B cell (primary cell): ENCODE results near the gene IDI2. TPM values are rescaled to one million over a fixed set of nuclear protein-coding genes. Genes with fewer than 3 reads are reported as not detected.
"Not testable (repeated sequence)": the region's sequence is repeated elsewhere in the genome, so short reads cannot be mapped to it uniquely, and the experiment has no call there.

Experiments
- ATAC-seq: fragments of 200-7000 bp; cut with Tn5 transposase; one replicate; pipeline ENCODE4 v1.10.0; 2021; ENCODE audit warnings: low read depth, mild to moderate bottlenecking, moderate number of reproducible peaks, moderate library complexity
- CTCF ChIA-PET: fragments of 350-600 bp; sonication (Branson Sonifier 250); formaldehyde crosslinking; loops from one replicate; lab custom pipeline; 2021; ENCODE audit warnings: antibody characterized with exemption, inconsistent platforms; lab: Charles Lee
- POLR2A ChIA-PET: fragments of 350-600 bp; sonication (Branson Sonifier 250); formaldehyde crosslinking; loops from one replicate; lab custom pipeline; 2021; ENCODE audit warnings: antibody characterized with exemption; lab: Charles Lee
- DNase-seq: peaks from one replicate; pipeline ENCODE4 v3.0.0; 2013
- H2AFZ ChIP-seq: 2 replicates; pipeline ENCODE4 v1.6.1; 2012; ENCODE audit warnings: mild to moderate bottlenecking, low read depth, low read length; ENCODE audit not compliant: insufficient read depth, poor library complexity, severe bottlenecking
- H3K27ac ChIP-seq, 2 donors: 1 replicate in 1 of 2; 2 replicates in 1 of 2; pipeline ENCODE4 v1.5.1; 2012 to 2013; ENCODE audit warnings: low read length in 2 of 2, mild to moderate bottlenecking in 2 of 2, moderate library complexity in 1 of 2
- H3K27me3 ChIP-seq, 4 experiments: fragments of 200-600 bp in 1 of 4; sonication (generic) in 1 of 4; replicated peaks in 1 of 4; 1 replicate in 2 of 4; 2 replicates in 2 of 4; pipeline versions ENCODE4 v1.6.1 to v1.7.0; 2013 to 2016; ENCODE audit warnings: low read length in 3 of 4, mild to moderate bottlenecking in 2 of 4, mixed read lengths in 1 of 4, moderate library complexity in 1 of 4; ENCODE audit not compliant: insufficient read depth in 4 of 4, control insufficient read depth in 3 of 4; ENCODE audit errors: control extremely low read depth in 1 of 4
- H3K36me3 ChIP-seq, 2 experiments: replicated peaks in 1 of 2; 1 replicate in 1 of 2; 2 replicates in 1 of 2; pipeline versions ENCODE4 v1.6.1 to v1.7.1; 2013; ENCODE audit warnings: low read length in 1 of 2; ENCODE audit not compliant: insufficient read depth in 2 of 2, control insufficient read depth in 1 of 2; ENCODE audit errors: control extremely low read depth in 1 of 2, extremely low read depth in 1 of 2
- H3K4me1 ChIP-seq, 2 donors: fragments of 200-600 bp in 1 of 2; sonication (generic) in 1 of 2; 1 replicate in 1 of 2; 2 replicates in 1 of 2; pipeline versions ENCODE4 v1.5.1 to v1.6.1; 2013 to 2017; ENCODE audit warnings: low read length in 2 of 2; ENCODE audit not compliant: control insufficient read depth in 2 of 2, insufficient read depth in 2 of 2
- H3K4me2 ChIP-seq: replicated peaks from 2 replicates; pipeline ENCODE3; 2012; ENCODE audit warnings: mild to moderate bottlenecking, low read depth, low read length; ENCODE audit not compliant: poor library complexity, severe bottlenecking
- H3K4me3 ChIP-seq, 5 experiments: fragments of 200-600 bp in 1 of 5; sonication (generic) in 1 of 5; 1 replicate in 3 of 5; 2 replicates in 2 of 5; pipeline versions ENCODE4 v1.5.1 to v1.7.0; 2011 to 2016; ENCODE audit warnings: low read length in 4 of 5, mild to moderate bottlenecking in 4 of 5, low read depth in 2 of 5, control low read depth in 1 of 5, moderate library complexity in 1 of 5; ENCODE audit not compliant: insufficient read depth in 1 of 5; ENCODE audit errors: control extremely low read depth in 1 of 5, extremely low read depth in 1 of 5
- H3K79me2 ChIP-seq: fragments of 200-600 bp; sonication (generic); one replicate; pipeline ENCODE4 v1.6.0; 2016; ENCODE audit warnings: low read length; ENCODE audit not compliant: control insufficient read depth, insufficient read depth
- H3K9ac ChIP-seq: fragments of 200-600 bp; sonication (generic); 2 replicates; pipeline ENCODE4 v1.6.1; 2017; ENCODE audit warnings: mild to moderate bottlenecking, low read length, moderate library complexity
- H3K9me3 ChIP-seq, 3 donors: one replicate each; pipeline versions ENCODE4 v1.6.1 to v1.7.1; 2013; ENCODE audit warnings: low read length in 2 of 3; ENCODE audit not compliant: control insufficient read depth in 2 of 3, insufficient read depth in 1 of 3; ENCODE audit errors: control extremely low read depth in 1 of 3
- H4K20me1 ChIP-seq: 2 replicates; pipeline ENCODE4 v1.6.0; 2012; ENCODE audit warnings: mild to moderate bottlenecking, low read length; ENCODE audit not compliant: insufficient read depth, control insufficient read depth, poor library complexity, severe bottlenecking
- H3K27ac Mint-ChIP-seq: one replicate; pipeline ENCODE4 v1.8.0; 2021; ENCODE audit warnings: mixed read lengths
- H3K27me3 Mint-ChIP-seq: one replicate; pipeline ENCODE4 v1.8.0; 2021; ENCODE audit warnings: mixed read lengths
- H3K4me1 Mint-ChIP-seq: one replicate; pipeline ENCODE4 v1.8.0; 2021; ENCODE audit warnings: mixed read lengths
- H3K4me3 Mint-ChIP-seq: one replicate; pipeline ENCODE4 v1.8.0; 2021; ENCODE audit warnings: mixed read lengths
- H3K9me3 Mint-ChIP-seq: one replicate; pipeline ENCODE4 v1.8.0; 2022; ENCODE audit warnings: mixed read lengths; ENCODE audit not compliant: insufficient read depth
- EZH2 ChIP-seq: IDR thresholded peaks from 2 replicates; pipeline ENCODE4 v1.6.1; 2012; ENCODE audit warnings: borderline replicate concordance, low read depth, mild to moderate bottlenecking, moderate library complexity, low read length; ENCODE audit not compliant: insufficient read depth, poor library complexity, severe bottlenecking
- WGBS: methylation state at CpG from one replicate; pipeline ENCODE4 v1.1.5; 2013; ENCODE audit warnings: missing lambda C conversion rate; ENCODE audit not compliant: insufficient coverage; 5-methylcytosine and 5-hydroxymethylcytosine counted together
- intact Hi-C: fragments of 100-400 bp; cut with micrococcal nuclease; formaldehyde crosslinking; loops from one replicate; pipeline ENCODE4 v1.10.0; 2022
- polyA plus RNA-seq: library from polyadenylated mRNA; depleted of rRNA; stranded (reverse); fragments of >200 nt; gene quantifications from 2 replicates; pipeline ENCODE4 v1.2.3, GENCODE V29; 2012
- total RNA-seq, 2 donors: library from RNA; stranded (reverse); fragments of 120-200 nt in 1 of 2; gene quantifications; 1 replicate in 1 of 2; 2 replicates in 1 of 2; pipeline versions ENCODE4 v1.2.3 to v1.2.4, GENCODE V29; 2013 to 2022
- TF ChIP-seq, protein P1 (sequence below): fragments of 200-600 bp; IDR thresholded peaks from one replicate; pipeline ENCODE4 v1.8.0; 2022; ENCODE audit warnings: antibody characterized with exemption, mild to moderate bottlenecking

IDI2 gene
- total and polyA plus RNA-seq, 2 donors (not counting 1 experiment from before 2014, with no cell fraction given) = not detected

DNA sequence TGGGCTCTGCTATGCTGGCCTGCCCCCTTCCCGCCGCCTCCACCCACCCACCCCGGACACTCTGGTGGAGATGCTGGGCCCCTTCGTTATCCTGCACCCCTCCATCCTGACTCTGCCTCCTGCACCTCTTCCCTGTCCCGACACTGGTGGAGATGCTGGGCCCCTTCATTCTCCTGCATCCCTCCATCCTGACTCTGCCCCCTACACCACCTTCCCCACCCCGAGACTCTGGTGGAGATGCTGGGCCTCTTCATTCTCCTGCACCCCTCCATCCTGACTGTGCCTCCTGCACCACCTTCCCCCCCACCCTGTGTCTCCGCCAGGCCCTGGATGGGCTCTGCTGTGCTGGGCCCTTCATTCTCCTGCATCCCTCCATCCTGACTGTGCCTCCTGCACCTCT lies 15.0 kb downstream of the IDI2 start:
- DNase-seq (no peak), ATAC-seq (no peak)
- Histone ChIP-seq H3K9me3 (no peaks in the 10 kb centered on the region), H4K20me1 (peaks cover 4% of the 10 kb centered on the region), H3K4me1 (no peaks in the 10 kb centered on the region), H3K9ac (no peak overlapping the region), H2AFZ (no peak overlapping the region), H3K79me2 (no peaks in the 10 kb centered on the region), H3K36me3 (peaks cover 1 to 85% of the 10 kb centered on the region in 2 experiments), H3K27me3 (no peaks in the 10 kb centered on the region), H3K27ac (no peak overlapping the region), H3K4me3 (no peak overlapping the region), H3K4me2 (no peak overlapping the region)
- Mint-ChIP-seq H3K27me3 (no peaks in the 10 kb centered on the region), H3K4me1 (no peaks in the 10 kb centered on the region), H3K4me3 (no peak overlapping the region), H3K9me3 (no peaks in the 10 kb centered on the region), H3K27ac (no peak overlapping the region)
- WGBS = 82% methylated on average over 4 of the region's 7 CpGs
- ChIA-PET CTCF (no interaction called here), POLR2A (no interaction called here)
- intact Hi-C loops = no loop called here
- TF ChIP-seq EZH2 = no peak
- TF ChIP-seq, protein P1, sequence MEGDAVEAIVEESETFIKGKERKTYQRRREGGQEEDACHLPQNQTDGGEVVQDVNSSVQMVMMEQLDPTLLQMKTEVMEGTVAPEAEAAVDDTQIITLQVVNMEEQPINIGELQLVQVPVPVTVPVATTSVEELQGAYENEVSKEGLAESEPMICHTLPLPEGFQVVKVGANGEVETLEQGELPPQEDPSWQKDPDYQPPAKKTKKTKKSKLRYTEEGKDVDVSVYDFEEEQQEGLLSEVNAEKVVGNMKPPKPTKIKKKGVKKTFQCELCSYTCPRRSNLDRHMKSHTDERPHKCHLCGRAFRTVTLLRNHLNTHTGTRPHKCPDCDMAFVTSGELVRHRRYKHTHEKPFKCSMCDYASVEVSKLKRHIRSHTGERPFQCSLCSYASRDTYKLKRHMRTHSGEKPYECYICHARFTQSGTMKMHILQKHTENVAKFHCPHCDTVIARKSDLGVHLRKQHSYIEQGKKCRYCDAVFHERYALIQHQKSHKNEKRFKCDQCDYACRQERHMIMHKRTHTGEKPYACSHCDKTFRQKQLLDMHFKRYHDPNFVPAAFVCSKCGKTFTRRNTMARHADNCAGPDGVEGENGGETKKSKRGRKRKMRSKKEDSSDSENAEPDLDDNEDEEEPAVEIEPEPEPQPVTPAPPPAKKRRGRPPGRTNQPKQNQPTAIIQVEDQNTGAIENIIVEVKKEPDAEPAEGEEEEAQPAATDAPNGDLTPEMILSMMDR = no peak

DNA sequence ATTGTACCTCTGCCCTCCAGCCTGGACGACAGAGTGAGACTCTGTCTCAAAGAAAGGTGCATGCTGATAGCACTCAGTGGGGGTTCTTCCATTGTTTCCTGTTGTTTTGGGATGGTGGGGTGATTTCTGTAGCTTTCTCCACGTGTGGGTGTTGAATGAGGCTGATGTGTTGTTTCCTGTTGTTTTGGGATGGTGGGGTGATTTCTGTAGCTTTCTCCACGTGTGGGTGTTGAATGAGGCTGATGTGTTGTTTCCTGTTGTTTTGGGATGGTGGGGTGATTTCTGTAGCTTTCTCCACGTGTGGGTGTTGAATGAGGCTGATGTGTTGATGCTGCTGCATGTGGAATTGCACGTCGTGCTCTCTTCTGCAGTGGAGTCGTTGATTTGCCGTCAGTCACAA lies 15.7 kb downstream of the IDI2 start:
- H3K4me3 Mint-ChIP-seq, DNase-seq, H3K27me3 ChIP-seq, H3K4me1 ChIP-seq, H4K20me1 ChIP-seq, POLR2A ChIA-PET, CTCF ChIA-PET, H3K79me2 ChIP-seq, H3K27ac Mint-ChIP-seq, H3K4me3 ChIP-seq, ATAC-seq, H3K4me2 ChIP-seq, H3K9me3 Mint-ChIP-seq, H3K9ac ChIP-seq, H3K27me3 Mint-ChIP-seq, intact Hi-C loops, H3K27ac ChIP-seq, H3K9me3 ChIP-seq, H2AFZ ChIP-seq, H3K4me1 Mint-ChIP-seq: not testable (repeated sequence)
- peaks cover 1 to 85% of the 10 kb centered on the region in 2 experiments for H3K36me3 ChIP-seq
- WGBS = 99% methylated on average over 6 of the region's 8 CpGs
